ENCODE results near the gene ARID5A.

DNA sequence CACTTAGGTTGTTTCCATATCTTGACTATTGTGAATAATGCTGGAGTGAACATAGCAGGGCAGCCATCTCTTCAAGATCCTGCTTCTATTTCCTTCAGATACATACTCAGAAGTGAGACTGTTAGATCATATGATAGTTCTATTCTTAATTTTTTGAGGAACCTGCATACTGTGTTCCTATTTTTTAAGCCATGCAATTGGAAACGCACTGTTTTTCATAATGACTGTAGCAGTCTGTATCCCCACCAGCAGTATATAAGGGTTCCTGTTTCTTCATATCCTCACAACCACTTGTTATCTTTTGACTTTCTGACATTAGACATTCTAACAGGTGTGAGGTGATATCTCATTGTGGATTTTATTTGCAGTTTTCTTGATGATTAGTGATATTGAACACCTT is 46.9 kb upstream of the ARID5A start:
- TF ChIP-seq POLR2A (IDR thresholded peaks at IDR 0.05) (no peak), POLR2AphosphoS5 (IDR thresholded peaks at IDR 0.05) (no peak)
- TF ChIP-seq, protein P1, sequence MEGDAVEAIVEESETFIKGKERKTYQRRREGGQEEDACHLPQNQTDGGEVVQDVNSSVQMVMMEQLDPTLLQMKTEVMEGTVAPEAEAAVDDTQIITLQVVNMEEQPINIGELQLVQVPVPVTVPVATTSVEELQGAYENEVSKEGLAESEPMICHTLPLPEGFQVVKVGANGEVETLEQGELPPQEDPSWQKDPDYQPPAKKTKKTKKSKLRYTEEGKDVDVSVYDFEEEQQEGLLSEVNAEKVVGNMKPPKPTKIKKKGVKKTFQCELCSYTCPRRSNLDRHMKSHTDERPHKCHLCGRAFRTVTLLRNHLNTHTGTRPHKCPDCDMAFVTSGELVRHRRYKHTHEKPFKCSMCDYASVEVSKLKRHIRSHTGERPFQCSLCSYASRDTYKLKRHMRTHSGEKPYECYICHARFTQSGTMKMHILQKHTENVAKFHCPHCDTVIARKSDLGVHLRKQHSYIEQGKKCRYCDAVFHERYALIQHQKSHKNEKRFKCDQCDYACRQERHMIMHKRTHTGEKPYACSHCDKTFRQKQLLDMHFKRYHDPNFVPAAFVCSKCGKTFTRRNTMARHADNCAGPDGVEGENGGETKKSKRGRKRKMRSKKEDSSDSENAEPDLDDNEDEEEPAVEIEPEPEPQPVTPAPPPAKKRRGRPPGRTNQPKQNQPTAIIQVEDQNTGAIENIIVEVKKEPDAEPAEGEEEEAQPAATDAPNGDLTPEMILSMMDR (IDR thresholded peaks at IDR 0.05): no peak
